GM23248 (cell line): ENCODE measurements around the gene PEMT.

Source experiments
- EZH2 ChIP-seq: fragments of 200-600 bp; sonication (generic); IDR thresholded peaks from 2 replicates; pipeline ENCODE4 v1.6.1; 2018; ENCODE audit warnings: antibody characterized with exemption, mild to moderate bottlenecking; ENCODE audit not compliant: insufficient read depth, poor library complexity, severe bottlenecking
- EZH2phosphoT487 ChIP-seq: fragments of 200-600 bp; sonication (generic); IDR thresholded peaks from 2 replicates; pipeline ENCODE4 v1.6.1; 2018; ENCODE audit warnings: antibody characterized with exemption, moderate library complexity, mild to moderate bottlenecking, low read depth; ENCODE audit not compliant: insufficient read depth

- no peak for TF ChIP-seq EZH2phosphoT487
- TF ChIP-seq EZH2 = no peak
These were observed 11.8 kb downstream of the PEMT start for GRCh38 chr17:17579691-17580090.
